ENCODE measurements around the gene TMPRSS9. TPM values are rescaled to one million over a fixed set of nuclear protein-coding genes. Genes with fewer than 3 reads are reported as not detected.

Gene TMPRSS9
- total and polyA plus RNA-seq, 2 of the 13 experiments (the other 11 are each of a cell fraction or from before 2014, with no cell fraction given) = 2.5 to 5.2 TPM

GRCh38 chr19:2426611-2427428 lies 66.8 kb downstream of the TMPRSS9 start (continued):
- no peak; the same call in 1 of the 2 replicates for TF ChIP-seq BCL3 (CRISPR knock-in tag; IDR thresholded peaks at IDR 0.05)
- peak; percentile 90; the same call in 1 of the 2 replicates for TF ChIP-seq ZNF20 (CRISPR knock-in tag; IDR thresholded peaks at IDR 0.05)
- no peak for TF ChIP-seq BCL6 (CRISPR knock-in tag; IDR thresholded peaks at IDR 0.05)
- no peak for TF ChIP-seq NR1H2 (CRISPR knock-in tag; IDR thresholded peaks at IDR 0.05; ENCODE audit: borderline replicate concordance, low read depth)
- no peak for TF ChIP-seq ARID2 (CRISPR knock-in tag; IDR thresholded peaks at IDR 0.05; ENCODE audit: borderline replicate concordance)
- no peak for TF ChIP-seq HES4 (CRISPR knock-in tag; IDR thresholded peaks at IDR 0.05; ENCODE audit: borderline replicate concordance)
- no peak; the same call in 1 of the 2 replicates for TF ChIP-seq ZNF451 (CRISPR knock-in tag; IDR thresholded peaks at IDR 0.05)
- no peak for TF ChIP-seq NR3C1 (CRISPR knock-in tag; IDR thresholded peaks at IDR 0.05)
- TF ChIP-seq ZNF713 (CRISPR knock-in tag; IDR thresholded peaks at IDR 0.05) = no peak
- TF ChIP-seq ATF2 (CRISPR knock-in tag; IDR thresholded peaks at IDR 0.05) = peak; percentile 9; the same call in 1 of the 2 replicates
- no peak for TF ChIP-seq YEATS4 (CRISPR knock-in tag; IDR thresholded peaks at IDR 0.05; ENCODE audit: borderline replicate concordance)
- no peak for TF ChIP-seq CC2D1A (CRISPR knock-in tag; IDR thresholded peaks at IDR 0.05)
- no peak for TF ChIP-seq MED8 (CRISPR knock-in tag; IDR thresholded peaks at IDR 0.05; ENCODE audit: insufficient replicate concordance)
- no peak for TF ChIP-seq POLR2G (IDR thresholded peaks at IDR 0.05; ENCODE audit: low read depth, low read length)
- TF ChIP-seq ELF3 (CRISPR knock-in tag; IDR thresholded peaks at IDR 0.05) = no peak
- TF ChIP-seq ZBTB7B (CRISPR knock-in tag; IDR thresholded peaks at IDR 0.05) = no peak; the same call in 1 of the 2 replicates
- peak; percentile 40; the same call in 1 of the 2 replicates for TF ChIP-seq TEAD2 (CRISPR knock-in tag; IDR thresholded peaks at IDR 0.05)
- TF ChIP-seq UBTF (CRISPR knock-in tag; IDR thresholded peaks at IDR 0.05) = no peak; the same call in none of the 2 replicates
- TF ChIP-seq ZNF557 (CRISPR knock-in tag; IDR thresholded peaks at IDR 0.05) = no peak
- no peak for TF ChIP-seq RARG (CRISPR knock-in tag; IDR thresholded peaks at IDR 0.05; ENCODE audit: low read depth)
- no peak for TF ChIP-seq CCAR2 (optimal IDR thresholded peaks at IDR 0.05; ENCODE audit: low read depth, low read length)
- no peak for TF ChIP-seq PBX3 (CRISPR knock-in tag; IDR thresholded peaks at IDR 0.05; ENCODE audit: borderline replicate concordance)
- TF ChIP-seq ZNF543 (CRISPR knock-in tag; IDR thresholded peaks at IDR 0.05) = peak; percentile 20; the same call in 1 of the 2 replicates
